ENCODE results near the gene SLCO4C1.
A peak's percentile ranks its signal among the peaks of the same experiment; 100 is the strongest.

The SLCO4C1 gene

GRCh38 chr5:102262688-102263087, 33.4 kb downstream of the SLCO4C1 start:
- DNase-seq: no peak

- DNase-seq: no peak
Measured at GRCh38 chr5:102249381-102249780, 46.7 kb downstream of the SLCO4C1 start.

GRCh38 chr5:102243213-102243612, 52.9 kb downstream of the SLCO4C1 start:
- DNase-seq: no peak

GRCh38 chr5:102241809-102242421, 54.2 kb downstream of the SLCO4C1 start:
- no peak for DNase-seq

- DNase-seq: no peak
Measured at GRCh38 chr5:102231693-102232619, 64.1 kb downstream of the SLCO4C1 start.

- DNase-seq: no peak
Measured at GRCh38 chr5:102229685-102230084, 66.4 kb downstream of the SLCO4C1 start.

GRCh38 chr5:102226321-102226720, 69.8 kb downstream of the SLCO4C1 start:
- no peak for DNase-seq

GRCh38 chr5:102223542-102224477, 72.3 kb downstream of the SLCO4C1 start:
- peak; percentile 67 for DNase-seq

- DNase-seq: no peak
Measured at GRCh38 chr5:102222772-102223171, 73.3 kb downstream of the SLCO4C1 start.

- no peak for DNase-seq
Measured at GRCh38 chr5:102221949-102222348, 74.1 kb downstream of the SLCO4C1 start.

GRCh38 chr5:102218159-102218558, 77.9 kb downstream of the SLCO4C1 start:
- DNase-seq: no peak

- peak; percentile 13 for DNase-seq
Measured at GRCh38 chr5:102216678-102217077, 79.4 kb downstream of the SLCO4C1 start.

GRCh38 chr5:102211165-102211564, 84.9 kb downstream of the SLCO4C1 start:
- no peak for DNase-seq

- no peak for DNase-seq
Measured at GRCh38 chr5:102200861-102201260, 95.2 kb downstream of the SLCO4C1 start.

GRCh38 chr5:102196481-102196880, 99.6 kb downstream of the SLCO4C1 start:
- DNase-seq: no peak

All from RPMI8226 (cell line).